Brain microvascular endothelial cell (primary cell): ENCODE results near the gene RNPEPL1.

Experiments used
- DNase-seq: peaks from one replicate; pipeline ENCODE4 v3.0.0-alpha.2; 2020
- H3K27ac ChIP-seq: fragments of 250-450 bp; sonication (Bioruptor Pico); 2 replicates; pipeline ENCODE4 v1.5.1; 2020; ENCODE audit warnings: mild to moderate bottlenecking, moderate library complexity
- H3K27me3 ChIP-seq: fragments of 250-450 bp; sonication (Bioruptor Pico); replicated peaks from 2 replicates; pipeline ENCODE4 v1.5.1; 2020; ENCODE audit warnings: mild to moderate bottlenecking
- H3K36me3 ChIP-seq: fragments of 250-450 bp; sonication (Bioruptor Pico); replicated peaks from 2 replicates; pipeline ENCODE4 v1.5.1; 2020; ENCODE audit warnings: mild to moderate bottlenecking
- H3K4me3 ChIP-seq: 2 replicates; pipeline ENCODE4 v1.5.1; 2011; ENCODE audit warnings: low read depth, mild to moderate bottlenecking, control low read depth, low read length, moderate library complexity
- CTCF ChIP-seq: IDR thresholded peaks from 2 replicates; pipeline ENCODE4 v1.5.1; 2011; ENCODE audit warnings: low read depth, mild to moderate bottlenecking, moderate library complexity, low read length, control low read depth, inconsistent platforms; ENCODE audit errors: missing control alignments
- in situ Hi-C: cut with HindIII; loops from 2 replicates; pipeline ENCODE4 v1.10.0; 2017; ENCODE audit warnings: low sequenced_read_pairs, low pct_ligation_motif_present

The RNPEPL1 gene

GRCh38 chr2:240620149-240620731 is 52.0 kb downstream of the RNPEPL1 start:
- Histone ChIP-seq H3K27me3 (no peaks in the 10 kb centered on the region), H3K36me3 (no peaks in the 10 kb centered on the region), H3K27ac (no peak overlapping the region), H3K4me3 (no peak overlapping the region)
- no peak for DNase-seq
- no peak for TF ChIP-seq CTCF
- in situ Hi-C loops, result no loop called here

GRCh38 chr2:240620859-240621258 is 52.6 kb downstream of the RNPEPL1 start:
- Histone ChIP-seq H3K4me3 (no peak overlapping the region), H3K27me3 (no peaks in the 10 kb centered on the region), H3K36me3 (no peaks in the 10 kb centered on the region), H3K27ac (no peak overlapping the region)
- no peak for DNase-seq
- TF ChIP-seq CTCF, result no peak
- in situ Hi-C loops, result no loop called here

GRCh38 chr2:240622060-240622411 is 53.8 kb downstream of the RNPEPL1 start:
- no peaks in the 10 kb centered on the region for H3K36me3 ChIP-seq
- H3K4me3 ChIP-seq, result no peak overlapping the region
- no peak for TF ChIP-seq CTCF
- no peak for DNase-seq
- in situ Hi-C loops, result no loop called here
- no peak overlapping the region for H3K27ac ChIP-seq
- H3K27me3 ChIP-seq, result no peaks in the 10 kb centered on the region

GRCh38 chr2:240622531-240623235 is 54.4 kb downstream of the RNPEPL1 start:
- Histone ChIP-seq H3K4me3 (no peak overlapping the region), H3K27ac (no peak overlapping the region), H3K36me3 (no peaks in the 10 kb centered on the region), H3K27me3 (no peaks in the 10 kb centered on the region)
- DNase-seq, result no peak
- TF ChIP-seq CTCF, result no peak
- in situ Hi-C loops, result no loop called here

GRCh38 chr2:240623531-240624010 is 55.3 kb downstream of the RNPEPL1 start:
- Histone ChIP-seq H3K27ac (no peak overlapping the region), H3K36me3 (no peaks in the 10 kb centered on the region), H3K4me3 (no peak overlapping the region), H3K27me3 (no peaks in the 10 kb centered on the region)
- DNase-seq, result no peak
- in situ Hi-C loops, result no loop called here
- TF ChIP-seq CTCF, result no peak
